ENCODE measurements around the gene KLK13.

- TF ChIP-seq GATA2 (IDR thresholded peaks at IDR 0.05; ENCODE audit: low read depth, low read length) (no peak), GATA3 (IDR thresholded peaks at IDR 0.05; ENCODE audit: low read depth, low read length) (no peak)
Observed at GRCh38 chr19:51022526-51022925, 42.4 kb downstream of the KLK13 start.
